H9 (cell line): ENCODE measurements around the gene EME1. TPM values are rescaled to one million over a fixed set of nuclear protein-coding genes. Genes with fewer than 3 reads are reported as not detected.
A peak's percentile ranks its signal among the peaks of the same experiment; 100 is the strongest.

ENCODE experiments used
- DNase-seq: peaks from one replicate; pipeline ENCODE4 v3.0.0-alpha.2; 2017
- H2AFZ ChIP-seq: one replicate; pipeline ENCODE4 v1.6.1; 2013; ENCODE audit warnings: mild to moderate bottlenecking, low read length, control low read depth, moderate library complexity
- H2AK5ac ChIP-seq: 2 replicates; pipeline ENCODE4 v1.6.1; 2013; ENCODE audit warnings: low read length, control low read depth, mixed read lengths; ENCODE audit not compliant: insufficient read length
- H2BK120ac ChIP-seq: one replicate; pipeline ENCODE4 v1.6.1; 2013; ENCODE audit warnings: low read depth, mild to moderate bottlenecking, low read length, control low read depth, inconsistent platforms; ENCODE audit not compliant: poor library complexity, severe bottlenecking
- H2BK12ac ChIP-seq: 2 replicates; pipeline ENCODE4 v1.6.1; 2013; ENCODE audit warnings: low read length, control low read depth, mixed read lengths, low read depth; ENCODE audit not compliant: insufficient read length
- H2BK15ac ChIP-seq: 2 replicates; pipeline ENCODE4 v1.6.1; 2013; ENCODE audit warnings: low read depth, low read length, control low read depth
- H2BK20ac ChIP-seq: one replicate; pipeline ENCODE4 v1.6.1; 2013; ENCODE audit warnings: low read depth, mild to moderate bottlenecking, low read length, control low read depth, inconsistent platforms; ENCODE audit not compliant: poor library complexity, severe bottlenecking
- H2BK5ac ChIP-seq: 2 replicates; pipeline ENCODE4 v1.6.1; 2013; ENCODE audit warnings: low read length, control low read depth, mixed read lengths; ENCODE audit not compliant: insufficient read length
- H3K14ac ChIP-seq: 2 replicates; pipeline ENCODE4 v1.6.1; 2013; ENCODE audit warnings: low read length, control low read depth; ENCODE audit not compliant: insufficient read depth
- H3K18ac ChIP-seq: 2 replicates; pipeline ENCODE4 v1.6.1; 2013; ENCODE audit warnings: low read depth, mild to moderate bottlenecking, mixed read lengths, low read length, control low read depth; ENCODE audit not compliant: insufficient read length
- H3K23ac ChIP-seq: 2 replicates; pipeline ENCODE4 v1.6.1; 2013; ENCODE audit warnings: low read length, control low read depth, mixed read lengths, low read depth; ENCODE audit not compliant: insufficient read length
- H3K23me2 ChIP-seq: 2 replicates; pipeline ENCODE4 v1.6.1; 2013; ENCODE audit warnings: low read depth, mild to moderate bottlenecking, mixed read lengths, low read length, control low read depth; ENCODE audit not compliant: insufficient read length, poor library complexity, severe bottlenecking
- H3K27ac ChIP-seq: 2 replicates; pipeline ENCODE4 v1.5.1; 2013; ENCODE audit warnings: low read length, control low read depth, mixed read lengths, low read depth; ENCODE audit not compliant: insufficient read length
- H3K27me3 ChIP-seq: 2 replicates; pipeline ENCODE4 v1.6.1; 2013; ENCODE audit warnings: low read length, control low read depth, inconsistent platforms; ENCODE audit not compliant: insufficient read depth
- H3K4ac ChIP-seq: 2 replicates; pipeline ENCODE4 v1.6.1; 2013; ENCODE audit warnings: low read depth, mild to moderate bottlenecking, control low read depth, inconsistent platforms, low read length, moderate library complexity
- H3K4me1 ChIP-seq: 2 replicates; pipeline ENCODE4 v1.6.1; 2013; ENCODE audit warnings: low read length, control low read depth, inconsistent platforms; ENCODE audit not compliant: insufficient read depth
- H3K4me2 ChIP-seq: 2 replicates; pipeline ENCODE4 v1.6.1; 2013; ENCODE audit warnings: low read length, control low read depth, mixed read lengths; ENCODE audit not compliant: insufficient read length, insufficient read depth
- H3K56ac ChIP-seq: 2 replicates; pipeline ENCODE4 v1.6.1; 2013; ENCODE audit warnings: low read depth, mild to moderate bottlenecking, mixed read lengths, low read length, control low read depth; ENCODE audit not compliant: insufficient read length
- H3K79me1 ChIP-seq: 2 replicates; pipeline ENCODE4 v1.6.1; 2013; ENCODE audit warnings: low read depth, mild to moderate bottlenecking, moderate library complexity, low read length, control low read depth, inconsistent platforms; ENCODE audit not compliant: insufficient read depth, poor library complexity, severe bottlenecking
- H3K79me2 ChIP-seq: 2 replicates; pipeline ENCODE4 v1.6.1; 2013; ENCODE audit warnings: low read length, control low read depth, inconsistent platforms; ENCODE audit not compliant: insufficient read depth
- H3K9ac ChIP-seq: 2 replicates; pipeline ENCODE4 v1.6.1; 2013; ENCODE audit warnings: low read length, control low read depth, mixed read lengths; ENCODE audit not compliant: insufficient read length; ENCODE audit errors: extremely low read depth
- H3K9me3 ChIP-seq: one replicate; pipeline ENCODE4 v1.6.1; 2013; ENCODE audit warnings: low read depth, low read length, inconsistent platforms; ENCODE audit not compliant: control insufficient read depth
- H3T11ph ChIP-seq: one replicate; pipeline ENCODE4 v1.6.1; 2013; ENCODE audit warnings: mild to moderate bottlenecking, low read length, control low read depth, inconsistent platforms
- H4K20me1 ChIP-seq: one replicate; pipeline ENCODE4 v1.6.1; 2013; ENCODE audit not compliant: control insufficient read depth, insufficient read length, insufficient read depth
- H4K5ac ChIP-seq: 2 replicates; pipeline ENCODE4 v1.6.1; 2013; ENCODE audit warnings: low read depth, mild to moderate bottlenecking, mixed read lengths, low read length, control low read depth; ENCODE audit not compliant: insufficient read length
- H4K8ac ChIP-seq: replicated peaks from 2 replicates; pipeline ENCODE4 v1.6.1; 2013; ENCODE audit warnings: low read length, control low read depth, mixed read lengths, low read depth; ENCODE audit not compliant: insufficient read length
- H4K91ac ChIP-seq: 2 replicates; pipeline ENCODE4 v1.6.1; 2013; ENCODE audit warnings: low read depth, mild to moderate bottlenecking, moderate library complexity, mixed read lengths, low read length, control low read depth; ENCODE audit not compliant: insufficient read length
- H3K27ac Mint-ChIP-seq, 3 experiments: 2 replicates in 2 of 3; 3 replicates in 1 of 3; pipeline ENCODE4 v1.8.0; 2020 to 2021; ENCODE audit warnings: mixed read lengths in 3 of 3, mild to moderate bottlenecking in 1 of 3, moderate library complexity in 1 of 3
- H3K27me3 Mint-ChIP-seq: 2 replicates; pipeline ENCODE4 v1.8.0; 2021; ENCODE audit warnings: low read depth, mild to moderate bottlenecking, moderate library complexity, mixed read lengths
- H3K36me3 Mint-ChIP-seq, 3 experiments: 2 replicates in 2 of 3; 3 replicates in 1 of 3; pipeline ENCODE4 v1.8.0; 2020 to 2021; ENCODE audit warnings: low read depth in 3 of 3, mixed read lengths in 3 of 3; ENCODE audit not compliant: insufficient read depth in 1 of 3
- H3K4me1 Mint-ChIP-seq, 2 experiments: 2 replicates each; pipeline ENCODE4 v1.8.0; 2020; ENCODE audit warnings: mixed read lengths in 2 of 2
- H3K4me3 Mint-ChIP-seq, 2 experiments: 2 replicates in 1 of 2; 3 replicates in 1 of 2; pipeline ENCODE4 v1.8.0; 2020 to 2021; ENCODE audit warnings: mild to moderate bottlenecking in 2 of 2, mixed read lengths in 2 of 2, moderate library complexity in 1 of 2
- H3K9me3 Mint-ChIP-seq, 2 experiments: 2 replicates in 1 of 2; 3 replicates in 1 of 2; pipeline ENCODE4 v1.8.0; 2020; ENCODE audit warnings: mild to moderate bottlenecking in 2 of 2, mixed read lengths in 2 of 2, moderate library complexity in 1 of 2
- WGBS: extraction: QIAGEN DNeasy Blood & Tissue Kit; methylation state at CpG from one replicate; pipeline ENCODE4 v1.1.7; 2013; ENCODE audit warnings: missing lambda C conversion rate, low lambda C conversion rate, mixed read lengths; ENCODE audit not compliant: insufficient read length; ENCODE audit errors: extremely low coverage; 5-methylcytosine and 5-hydroxymethylcytosine counted together
- total RNA-seq: library from RNA; stranded (reverse); gene quantifications from 2 replicates; pipeline ENCODE4 v1.2.1, GENCODE V29; 2021
- TF ChIP-seq, protein P1 (sequence below): fragments of 200-600 bp; sonication (generic); conservative IDR thresholded peaks from 3 replicates; pipeline ENCODE4 v1.8.0; 2021; ENCODE audit warnings: antibody characterized with exemption, mild to moderate bottlenecking

EME1 gene
- total RNA-seq, 1 experiment from 2014 or later, result 15.1 TPM

DNA sequence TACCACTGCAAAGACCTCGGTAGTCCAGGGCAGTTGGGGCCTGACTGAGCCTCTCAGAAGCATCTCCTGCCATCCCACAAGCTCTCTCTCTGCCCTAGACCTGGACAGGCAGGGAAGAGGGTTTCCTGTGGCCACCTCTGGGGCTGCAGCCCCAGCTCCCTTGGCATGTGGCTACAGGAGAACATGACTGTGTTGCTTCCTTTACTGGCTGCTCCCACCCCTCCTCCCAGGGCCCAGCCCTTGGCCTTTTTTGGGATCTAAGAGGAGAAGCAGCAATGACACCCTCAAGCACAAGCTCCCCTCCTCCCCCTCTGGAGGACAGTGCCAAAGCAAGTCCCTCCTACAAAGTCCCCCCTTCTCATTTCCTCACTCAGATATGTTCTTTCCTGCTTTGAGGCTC is 5.6 kb upstream of the EME1 start:
- no peak overlapping the region for H2BK12ac ChIP-seq
- no peak overlapping the region for H3K14ac ChIP-seq
- peaks cover 3% of the 10 kb centered on the region for H4K20me1 ChIP-seq
- no peak overlapping the region for H2BK120ac ChIP-seq
- no peak overlapping the region for H3K9ac ChIP-seq
- H3K79me1 ChIP-seq, result peaks cover 8% of the 10 kb centered on the region
- Mint-ChIP-seq H3K27ac (peak overlapping the region in 1 of 3 experiments; percentile 44; a peak in 1 of 7 replicates), H3K9me3 (no peaks in the 10 kb centered on the region), H3K4me1 (peaks cover 39 to 40% of the 10 kb centered on the region in 2 experiments), H3K27me3 (no peaks in the 10 kb centered on the region), H3K36me3 (peaks cover 20 to 55% (median 53%) of the 10 kb centered on the region in 3 experiments), H3K4me3 (no peak overlapping the region)
- H2BK20ac ChIP-seq, result no peak overlapping the region
- H2AFZ ChIP-seq, result no peak overlapping the region
- no peak overlapping the region for H4K5ac ChIP-seq
- WGBS, result no CpG with 5 or more reads among the region's 1 CpG
- no peak overlapping the region for H4K8ac ChIP-seq
- H4K91ac ChIP-seq, result no peak overlapping the region
- no peak overlapping the region for H2BK5ac ChIP-seq
- H2BK15ac ChIP-seq, result no peak overlapping the region
- peaks cover 4% of the 10 kb centered on the region for H3K4me1 ChIP-seq
- no peaks in the 10 kb centered on the region for H3K27me3 ChIP-seq
- H3K23ac ChIP-seq, result no peak overlapping the region
- peaks cover 2% of the 10 kb centered on the region; the same call in 1 of the 2 replicates for H3K79me2 ChIP-seq
- H3K27ac ChIP-seq, result no peak overlapping the region
- no peak for DNase-seq
- H3K56ac ChIP-seq, result no peak overlapping the region
- no peak overlapping the region for H3K4me2 ChIP-seq
- no peaks in the 10 kb centered on the region for H3K9me3 ChIP-seq
- H3T11ph ChIP-seq, result no peak overlapping the region
- TF ChIP-seq, protein P1, sequence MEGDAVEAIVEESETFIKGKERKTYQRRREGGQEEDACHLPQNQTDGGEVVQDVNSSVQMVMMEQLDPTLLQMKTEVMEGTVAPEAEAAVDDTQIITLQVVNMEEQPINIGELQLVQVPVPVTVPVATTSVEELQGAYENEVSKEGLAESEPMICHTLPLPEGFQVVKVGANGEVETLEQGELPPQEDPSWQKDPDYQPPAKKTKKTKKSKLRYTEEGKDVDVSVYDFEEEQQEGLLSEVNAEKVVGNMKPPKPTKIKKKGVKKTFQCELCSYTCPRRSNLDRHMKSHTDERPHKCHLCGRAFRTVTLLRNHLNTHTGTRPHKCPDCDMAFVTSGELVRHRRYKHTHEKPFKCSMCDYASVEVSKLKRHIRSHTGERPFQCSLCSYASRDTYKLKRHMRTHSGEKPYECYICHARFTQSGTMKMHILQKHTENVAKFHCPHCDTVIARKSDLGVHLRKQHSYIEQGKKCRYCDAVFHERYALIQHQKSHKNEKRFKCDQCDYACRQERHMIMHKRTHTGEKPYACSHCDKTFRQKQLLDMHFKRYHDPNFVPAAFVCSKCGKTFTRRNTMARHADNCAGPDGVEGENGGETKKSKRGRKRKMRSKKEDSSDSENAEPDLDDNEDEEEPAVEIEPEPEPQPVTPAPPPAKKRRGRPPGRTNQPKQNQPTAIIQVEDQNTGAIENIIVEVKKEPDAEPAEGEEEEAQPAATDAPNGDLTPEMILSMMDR, result no peak
- H2AK5ac ChIP-seq, result no peak overlapping the region
- H3K23me2 ChIP-seq, result no peaks in the 10 kb centered on the region
- no peak overlapping the region for H3K18ac ChIP-seq
- H3K4ac ChIP-seq, result no peak overlapping the region
